ENCODE data around the gene MARK4. TPM values are rescaled to one million over a fixed set of nuclear protein-coding genes. Genes with fewer than 3 reads are reported as not detected.

The MARK4 gene
- total RNA-seq, 1 experiment from 2014 or later, result 37.7 TPM

DNA sequence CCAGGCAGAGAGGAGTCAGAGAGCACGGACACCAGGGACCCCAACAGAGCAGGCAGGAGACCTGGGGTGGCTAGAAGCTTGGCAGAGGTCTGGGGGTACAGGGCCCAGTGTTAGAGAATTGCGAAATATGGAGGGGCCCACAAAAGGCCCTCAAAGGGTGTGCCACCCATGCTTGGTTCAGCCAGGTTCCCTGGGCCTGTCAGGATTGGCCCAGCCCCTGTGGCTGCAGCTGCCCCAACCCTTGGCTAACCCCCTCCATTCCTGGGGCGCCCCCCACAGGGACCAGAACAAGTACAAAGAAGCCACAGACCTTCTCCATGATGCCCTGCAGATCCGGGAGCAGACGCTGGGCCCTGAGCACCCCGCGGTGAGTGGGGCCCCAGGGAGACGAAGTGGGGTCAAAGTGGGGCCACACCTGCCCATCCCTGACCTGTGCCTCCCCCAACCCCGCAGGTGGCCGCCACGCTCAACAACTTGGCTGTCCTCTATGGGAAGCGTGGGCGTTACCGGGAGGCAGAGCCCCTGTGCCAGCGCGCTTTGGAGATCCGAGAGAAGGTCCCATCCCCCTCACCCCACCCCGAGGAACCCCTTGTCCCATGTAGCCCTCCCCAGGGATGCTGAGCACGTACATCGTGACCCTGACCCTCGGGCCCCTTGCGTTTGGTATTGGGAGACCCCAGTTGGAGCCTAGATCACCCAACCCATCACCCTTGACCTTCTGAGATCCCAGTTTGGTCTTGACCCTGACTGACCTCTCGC is 97.5 kb downstream of the MARK4 start:
- no peaks in the 10 kb centered on the region for H3K9me2 ChIP-seq (ENCODE audit: insufficient read depth)
- 0 out of 2 replicates have a peak, but pooled peaks cover 3% of the 10 kb centered on the region for H3K79me2 ChIP-seq (ENCODE audit: insufficient read depth, low read length)
- H3K4me3 ChIP-seq (replicated peaks in 1 of 2; ENCODE audit: low read depth in 1 of 2, low read length in 2 of 2), result no peak overlapping the region
- H4K20me1 ChIP-seq (ENCODE audit: insufficient read depth), result no peaks in the 10 kb centered on the region
- ChIA-PET RAD21 (ENCODE audit: low non-redundant PET in 1 of 2, low total read pairs in 2 of 2, uncharacterized antibody in 2 of 2, unreplicated experiment in 2 of 2) (no interaction called here), POLR2A (no interaction called here), CTCF (no interaction called here)
- H3K36me3 ChIP-seq (ENCODE audit: control insufficient read depth in 1 of 2, insufficient read depth in 2 of 2, low read length in 2 of 2), result peaks cover 12 to 15% of the 10 kb centered on the region in 2 experiments; a peak in 3 of 4 replicates
- peaks cover 11 to 15% of the 10 kb centered on the region in 2 experiments; a peak in 3 of 4 replicates for H3K4me1 ChIP-seq (ENCODE audit: control insufficient read depth in 1 of 2, insufficient read depth in 2 of 2, low read length in 2 of 2)
- no peaks in the 10 kb centered on the region for H3K9me3 ChIP-seq (ENCODE audit: control insufficient read depth in 1 of 2, insufficient read depth in 1 of 2, low read depth in 1 of 2, low read length in 2 of 2)
- intact Hi-C loops (cut with micrococcal nuclease), result no loop called here
- no peak overlapping the region for H3K4me2 ChIP-seq (ENCODE audit: low read length)
- no peak overlapping the region for H3K9ac ChIP-seq (ENCODE audit: low read length)
- 0 out of 2 replicates have a peak, but pooled peaks have one; percentile 20 for TF ChIP-seq POLR2AphosphoS5 (IDR thresholded peaks at IDR 0.05; ENCODE audit: low read depth, low read length)
- no peak for TF ChIP-seq CEBPB (IDR thresholded peaks at IDR 0.05; ENCODE audit: low read depth)
- no peak for TF ChIP-seq EZH2 (IDR thresholded peaks at IDR 0.05)
- TF ChIP-seq, protein P1, sequence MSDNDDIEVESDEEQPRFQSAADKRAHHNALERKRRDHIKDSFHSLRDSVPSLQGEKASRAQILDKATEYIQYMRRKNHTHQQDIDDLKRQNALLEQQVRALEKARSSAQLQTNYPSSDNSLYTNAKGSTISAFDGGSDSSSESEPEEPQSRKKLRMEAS (IDR thresholded peaks at IDR 0.05), result no peak
- no peaks in the 10 kb centered on the region for H3K27me3 ChIP-seq (ENCODE audit: insufficient read depth, low read length)
- H3K27ac ChIP-seq (ENCODE audit: low read depth, low read length), result no peak overlapping the region; the same call in 1 of the 2 replicates
- no peak overlapping the region for H2AFZ ChIP-seq (ENCODE audit: low read depth, low read length, poor library complexity, severe bottlenecking)
- BruUV-seq (replicated peaks), result no TSS peak
- no peak for ATAC-seq
- DNase-seq (ENCODE audit: low read depth, low spot score), result no peak

GRCh38 chr19:45349126-45349415 is 98.0 kb downstream of the MARK4 start:
- Histone ChIP-seq H3K36me3 (ENCODE audit: control insufficient read depth in 1 of 2, insufficient read depth in 2 of 2, low read length in 2 of 2) (peaks cover 15 to 18% of the 10 kb centered on the region in 2 experiments; a peak in 3 of 4 replicates), H3K27me3 (ENCODE audit: insufficient read depth, low read length) (no peaks in the 10 kb centered on the region), H4K20me1 (ENCODE audit: insufficient read depth) (no peaks in the 10 kb centered on the region), H2AFZ (ENCODE audit: low read depth, low read length, poor library complexity, severe bottlenecking) (no peak overlapping the region), H3K4me3 (replicated peaks in 1 of 2; ENCODE audit: low read depth in 1 of 2, low read length in 2 of 2) (no peak overlapping the region), H3K9me2 (ENCODE audit: insufficient read depth) (no peaks in the 10 kb centered on the region), H3K9ac (ENCODE audit: low read length) (no peak overlapping the region), H3K9me3 (ENCODE audit: control insufficient read depth in 1 of 2, insufficient read depth in 1 of 2, low read depth in 1 of 2, low read length in 2 of 2) (no peaks in the 10 kb centered on the region), H3K4me2 (ENCODE audit: low read length) (no peak overlapping the region), H3K79me2 (ENCODE audit: insufficient read depth, low read length) (0 out of 2 replicates have a peak, but pooled peaks cover 3% of the 10 kb centered on the region), H3K27ac (ENCODE audit: low read depth, low read length) (no peak overlapping the region), H3K4me1 (ENCODE audit: control insufficient read depth in 1 of 2, insufficient read depth in 2 of 2, low read length in 2 of 2) (peaks cover 11 to 15% of the 10 kb centered on the region in 2 experiments; a peak in 3 of 4 replicates)
- intact Hi-C loops (cut with micrococcal nuclease), result no loop called here
- POLR2A ChIA-PET, result no interaction called here
- DNase-seq (ENCODE audit: low read depth, low spot score) (no peak), ATAC-seq (no peak)
- no TSS peak for BruUV-seq (replicated peaks)
- CTCF ChIA-PET, result no interaction called here
- RAD21 ChIA-PET (ENCODE audit: low non-redundant PET in 1 of 2, low total read pairs in 2 of 2, uncharacterized antibody in 2 of 2, unreplicated experiment in 2 of 2), result no interaction called here
- TF ChIP-seq, protein P2, sequence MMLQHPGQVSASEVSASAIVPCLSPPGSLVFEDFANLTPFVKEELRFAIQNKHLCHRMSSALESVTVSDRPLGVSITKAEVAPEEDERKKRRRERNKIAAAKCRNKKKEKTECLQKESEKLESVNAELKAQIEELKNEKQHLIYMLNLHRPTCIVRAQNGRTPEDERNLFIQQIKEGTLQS (IDR thresholded peaks at IDR 0.05), result no peak
- TF ChIP-seq EZH2 (IDR thresholded peaks at IDR 0.05) (no peak), CTCF (IDR thresholded peaks at IDR 0.05 in 2 of 3, conservative IDR thresholded peaks at IDR 0.05 in 1 of 3; ENCODE audit: borderline replicate concordance in 1 of 3, insufficient read depth in 1 of 3, low read depth in 2 of 3, low read length in 2 of 3) (no peak), EZH2phosphoT487 (IDR thresholded peaks at IDR 0.05; ENCODE audit: borderline replicate concordance) (no peak), SRF (IDR thresholded peaks at IDR 0.05; ENCODE audit: low read depth) (no peak), EGR1 (IDR thresholded peaks at IDR 0.05; ENCODE audit: low read depth) (no peak), POLR2A (IDR thresholded peaks at IDR 0.05; ENCODE audit: borderline replicate concordance, extremely low read depth, insufficient read depth, insufficient read length) (no peak), CEBPB (IDR thresholded peaks at IDR 0.05; ENCODE audit: low read depth) (no peak), CBX3 (IDR thresholded peaks at IDR 0.05; ENCODE audit: low read depth) (no peak), JUND (IDR thresholded peaks at IDR 0.05) (no peak), ZFX (IDR thresholded peaks at IDR 0.05) (no peak)
- TF ChIP-seq, protein P3, sequence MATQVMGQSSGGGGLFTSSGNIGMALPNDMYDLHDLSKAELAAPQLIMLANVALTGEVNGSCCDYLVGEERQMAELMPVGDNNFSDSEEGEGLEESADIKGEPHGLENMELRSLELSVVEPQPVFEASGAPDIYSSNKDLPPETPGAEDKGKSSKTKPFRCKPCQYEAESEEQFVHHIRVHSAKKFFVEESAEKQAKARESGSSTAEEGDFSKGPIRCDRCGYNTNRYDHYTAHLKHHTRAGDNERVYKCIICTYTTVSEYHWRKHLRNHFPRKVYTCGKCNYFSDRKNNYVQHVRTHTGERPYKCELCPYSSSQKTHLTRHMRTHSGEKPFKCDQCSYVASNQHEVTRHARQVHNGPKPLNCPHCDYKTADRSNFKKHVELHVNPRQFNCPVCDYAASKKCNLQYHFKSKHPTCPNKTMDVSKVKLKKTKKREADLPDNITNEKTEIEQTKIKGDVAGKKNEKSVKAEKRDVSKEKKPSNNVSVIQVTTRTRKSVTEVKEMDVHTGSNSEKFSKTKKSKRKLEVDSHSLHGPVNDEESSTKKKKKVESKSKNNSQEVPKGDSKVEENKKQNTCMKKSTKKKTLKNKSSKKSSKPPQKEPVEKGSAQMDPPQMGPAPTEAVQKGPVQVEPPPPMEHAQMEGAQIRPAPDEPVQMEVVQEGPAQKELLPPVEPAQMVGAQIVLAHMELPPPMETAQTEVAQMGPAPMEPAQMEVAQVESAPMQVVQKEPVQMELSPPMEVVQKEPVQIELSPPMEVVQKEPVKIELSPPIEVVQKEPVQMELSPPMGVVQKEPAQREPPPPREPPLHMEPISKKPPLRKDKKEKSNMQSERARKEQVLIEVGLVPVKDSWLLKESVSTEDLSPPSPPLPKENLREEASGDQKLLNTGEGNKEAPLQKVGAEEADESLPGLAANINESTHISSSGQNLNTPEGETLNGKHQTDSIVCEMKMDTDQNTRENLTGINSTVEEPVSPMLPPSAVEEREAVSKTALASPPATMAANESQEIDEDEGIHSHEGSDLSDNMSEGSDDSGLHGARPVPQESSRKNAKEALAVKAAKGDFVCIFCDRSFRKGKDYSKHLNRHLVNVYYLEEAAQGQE (IDR thresholded peaks at IDR 0.05; ENCODE audit: low read depth), result no peak
- TF ChIP-seq, protein P1 (IDR thresholded peaks at IDR 0.05), result no peak
